ENCODE data around the gene PLEKHH2. TPM values are rescaled to one million over a fixed set of nuclear protein-coding genes. Genes with fewer than 3 reads are reported as not detected.

PLEKHH2 gene
- total and polyA plus RNA-seq, 4 donors: 2.5 to 311 (median 18.3) TPM

DNA sequence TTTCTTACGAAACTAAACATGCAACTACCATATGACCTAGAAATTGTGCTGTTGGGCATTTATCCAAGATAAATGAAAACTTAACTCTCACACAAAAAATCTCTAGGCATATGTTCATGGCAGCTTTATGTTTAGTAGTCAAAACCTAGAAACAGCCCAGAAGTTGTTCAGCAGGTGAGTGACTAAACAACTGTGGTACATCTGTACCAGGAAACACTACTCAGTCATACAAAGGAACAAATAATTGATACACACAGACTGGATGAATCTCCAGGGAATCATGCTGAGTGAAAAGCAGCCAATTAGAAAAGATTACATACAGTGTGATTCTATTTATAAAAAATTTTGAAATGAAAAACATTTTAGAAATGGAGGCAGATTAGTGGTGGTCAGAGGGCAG is 166.1 kb downstream of the PLEKHH2 start:
- peaks cover 0 to 14% (median 0%) of the 10 kb centered on the region in 5 donors for H3K4me1 ChIP-seq (ENCODE audit: control insufficient read depth in 5 of 5, insufficient read depth in 5 of 5, low read length in 5 of 5)
- 83 to 88% methylated on average over 1 of the region's 1 CpG for WGBS, 2 donors
- no peak overlapping the region for H3K9ac ChIP-seq (ENCODE audit: insufficient read depth in 1 of 2, low read length in 2 of 2)
- TF ChIP-seq, protein P1, sequence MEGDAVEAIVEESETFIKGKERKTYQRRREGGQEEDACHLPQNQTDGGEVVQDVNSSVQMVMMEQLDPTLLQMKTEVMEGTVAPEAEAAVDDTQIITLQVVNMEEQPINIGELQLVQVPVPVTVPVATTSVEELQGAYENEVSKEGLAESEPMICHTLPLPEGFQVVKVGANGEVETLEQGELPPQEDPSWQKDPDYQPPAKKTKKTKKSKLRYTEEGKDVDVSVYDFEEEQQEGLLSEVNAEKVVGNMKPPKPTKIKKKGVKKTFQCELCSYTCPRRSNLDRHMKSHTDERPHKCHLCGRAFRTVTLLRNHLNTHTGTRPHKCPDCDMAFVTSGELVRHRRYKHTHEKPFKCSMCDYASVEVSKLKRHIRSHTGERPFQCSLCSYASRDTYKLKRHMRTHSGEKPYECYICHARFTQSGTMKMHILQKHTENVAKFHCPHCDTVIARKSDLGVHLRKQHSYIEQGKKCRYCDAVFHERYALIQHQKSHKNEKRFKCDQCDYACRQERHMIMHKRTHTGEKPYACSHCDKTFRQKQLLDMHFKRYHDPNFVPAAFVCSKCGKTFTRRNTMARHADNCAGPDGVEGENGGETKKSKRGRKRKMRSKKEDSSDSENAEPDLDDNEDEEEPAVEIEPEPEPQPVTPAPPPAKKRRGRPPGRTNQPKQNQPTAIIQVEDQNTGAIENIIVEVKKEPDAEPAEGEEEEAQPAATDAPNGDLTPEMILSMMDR (IDR thresholded peaks at IDR 0.05; ENCODE audit: control extremely low read depth, extremely low read depth): no peak
- H3K27me3 ChIP-seq (ENCODE audit: control insufficient read depth in 3 of 3, insufficient read depth in 3 of 3, low read length in 2 of 3): no peaks in the 10 kb centered on the region
- DNase-seq (peak in 1 of 3 donors; percentile 19), ATAC-seq (ENCODE audit: insufficient read depth, low FRiP score) (no peak)
- no peaks in the 10 kb centered on the region for H3K9me3 ChIP-seq (ENCODE audit: control insufficient read depth in 4 of 4, insufficient read depth in 3 of 4, low read length in 3 of 4)
- no peak overlapping the region for H3K4me3 ChIP-seq
- H3K36me3 ChIP-seq (ENCODE audit: control insufficient read depth in 4 of 4, insufficient read depth in 4 of 4, low read length in 4 of 4): peaks cover 1 to 43% (median 19%) of the 10 kb centered on the region in 4 donors
- no peak overlapping the region for H3K27ac ChIP-seq (ENCODE audit: low read depth in 1 of 2, low read length in 1 of 2)

DNA sequence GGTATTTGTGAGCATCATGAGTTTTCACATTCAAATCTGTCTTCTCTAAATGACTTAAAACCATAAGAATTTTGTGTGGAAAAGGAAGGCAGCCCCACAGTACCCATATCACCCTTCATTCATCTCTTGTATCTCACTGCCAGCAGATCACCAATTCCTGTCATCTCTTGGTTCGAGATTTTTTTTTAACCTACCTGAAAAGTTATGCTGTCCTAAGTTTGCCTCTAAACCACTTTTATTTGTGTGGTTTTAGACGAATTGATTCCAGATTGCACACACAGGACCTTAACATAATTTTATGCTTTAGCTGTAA is 169.6 kb downstream of the PLEKHH2 start:
- WGBS, 2 donors: 91 to 95% methylated on average over 2 of the region's 2 CpGs
- no peak for ATAC-seq (ENCODE audit: insufficient read depth, low FRiP score)

DNA sequence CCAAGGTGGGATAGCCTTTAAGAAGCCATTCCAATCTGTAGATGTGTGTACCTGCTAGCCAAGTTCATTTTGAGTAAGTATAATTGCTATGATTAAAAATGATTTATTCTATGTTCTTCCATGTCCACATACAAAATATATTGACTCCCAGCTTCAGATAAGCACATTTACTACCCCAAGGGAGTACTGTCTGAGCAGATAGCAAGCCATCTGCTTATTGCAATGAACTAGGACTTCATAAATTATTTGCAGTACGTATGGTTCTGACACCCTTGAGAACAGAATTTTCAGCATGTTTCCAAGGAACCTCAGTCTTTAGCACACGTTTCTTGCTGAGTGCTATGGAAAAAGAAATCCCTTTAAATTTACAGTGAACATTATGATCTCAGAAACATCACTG is 173.4 kb downstream of the PLEKHH2 start:
- TF ChIP-seq, protein P1 (IDR thresholded peaks at IDR 0.05; ENCODE audit: control extremely low read depth, extremely low read depth): no peak
- Histone ChIP-seq H3K9ac (ENCODE audit: insufficient read depth in 1 of 2, low read length in 2 of 2) (no peak overlapping the region), H3K36me3 (ENCODE audit: control insufficient read depth in 4 of 4, insufficient read depth in 4 of 4, low read length in 4 of 4) (peaks cover 3 to 31% (median 19%) of the 10 kb centered on the region in 4 donors), H3K27me3 (ENCODE audit: control insufficient read depth in 3 of 3, insufficient read depth in 3 of 3, low read length in 2 of 3) (no peaks in the 10 kb centered on the region), H3K4me1 (ENCODE audit: control insufficient read depth in 5 of 5, insufficient read depth in 5 of 5, low read length in 5 of 5) (no peaks in the 10 kb centered on the region), H3K9me3 (ENCODE audit: control insufficient read depth in 4 of 4, insufficient read depth in 3 of 4, low read length in 3 of 4) (no peaks in the 10 kb centered on the region), H3K4me3 (no peak overlapping the region), H3K27ac (ENCODE audit: low read depth in 1 of 2, low read length in 1 of 2) (no peak overlapping the region)
- DNase-seq (no peak), ATAC-seq (ENCODE audit: insufficient read depth, low FRiP score) (no peak)
- WGBS, 2 donors: 78 to 82% methylated on average over 2 of the region's 2 CpGs

More for the DNA sequence above, 169.6 kb downstream of the PLEKHH2 start:
- no peak overlapping the region for H3K4me3 ChIP-seq
- no peaks in the 10 kb centered on the region for H3K9me3 ChIP-seq (ENCODE audit: control insufficient read depth in 4 of 4, insufficient read depth in 3 of 4, low read length in 3 of 4)
- peaks cover 3 to 48% (median 28%) of the 10 kb centered on the region in 4 donors for H3K36me3 ChIP-seq (ENCODE audit: control insufficient read depth in 4 of 4, insufficient read depth in 4 of 4, low read length in 4 of 4)
- DNase-seq: no peak
- TF ChIP-seq, protein P1 (IDR thresholded peaks at IDR 0.05; ENCODE audit: control extremely low read depth, extremely low read depth): no peak
- no peak overlapping the region for H3K9ac ChIP-seq (ENCODE audit: insufficient read depth in 1 of 2, low read length in 2 of 2)
- H3K4me1 ChIP-seq (ENCODE audit: control insufficient read depth in 5 of 5, insufficient read depth in 5 of 5, low read length in 5 of 5): peaks cover 0 to 11% (median 0%) of the 10 kb centered on the region in 5 donors
- no peak overlapping the region for H3K27ac ChIP-seq (ENCODE audit: low read depth in 1 of 2, low read length in 1 of 2)
- no peaks in the 10 kb centered on the region for H3K27me3 ChIP-seq (ENCODE audit: control insufficient read depth in 3 of 3, insufficient read depth in 3 of 3, low read length in 2 of 3)

DNA sequence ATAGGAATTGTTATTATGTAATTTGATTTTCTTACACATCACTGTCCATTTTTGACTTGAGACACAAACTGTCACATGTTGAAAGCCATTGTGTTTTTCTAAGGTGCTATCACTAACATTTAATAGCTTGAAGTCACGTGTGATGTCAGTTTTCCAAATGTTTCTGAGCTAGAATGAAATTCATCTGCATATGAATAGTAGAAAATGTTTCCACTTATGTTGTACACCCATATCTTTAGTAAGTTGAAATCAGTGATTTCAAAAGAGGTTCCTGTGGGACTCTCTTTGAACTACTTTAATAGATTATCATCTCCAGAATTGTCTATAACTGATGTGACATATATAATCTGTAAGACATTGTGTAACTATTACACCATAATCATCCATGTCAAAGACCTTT is 173.8 kb downstream of the PLEKHH2 start:
- no peak for ATAC-seq (ENCODE audit: insufficient read depth, low FRiP score)
- H3K27ac ChIP-seq (ENCODE audit: low read depth in 1 of 2, low read length in 1 of 2): no peak overlapping the region
- H3K36me3 ChIP-seq (ENCODE audit: control insufficient read depth in 4 of 4, insufficient read depth in 4 of 4, low read length in 4 of 4): peaks cover 2 to 27% (median 18%) of the 10 kb centered on the region in 4 donors
- H3K9me3 ChIP-seq (ENCODE audit: control insufficient read depth in 4 of 4, insufficient read depth in 3 of 4, low read length in 3 of 4): no peaks in the 10 kb centered on the region
- H3K9ac ChIP-seq (ENCODE audit: insufficient read depth in 1 of 2, low read length in 2 of 2): no peak overlapping the region
- no peaks in the 10 kb centered on the region for H3K27me3 ChIP-seq (ENCODE audit: control insufficient read depth in 3 of 3, insufficient read depth in 3 of 3, low read length in 2 of 3)
- no peak for DNase-seq
- H3K4me3 ChIP-seq: no peak overlapping the region
- no peaks in the 10 kb centered on the region for H3K4me1 ChIP-seq (ENCODE audit: control insufficient read depth in 5 of 5, insufficient read depth in 5 of 5, low read length in 5 of 5)
- 78 to 86% methylated on average over 1 of the region's 1 CpG for WGBS, 2 donors
- TF ChIP-seq, protein P1 (IDR thresholded peaks at IDR 0.05; ENCODE audit: control extremely low read depth, extremely low read depth): no peak

Data from lung (tissue), 12 donors.